HEK293 (cell line): ENCODE measurements around the gene CDHR1.

Experiments used
- CTCF ChIA-PET: fragments of 350-600 bp; formaldehyde crosslinking; extraction: SDS; loops from one replicate; lab custom pipeline; 2021; ENCODE audit warnings: antibody characterized with exemption; lab: Yijun Ruan, JAX
- POLR2A ChIA-PET: fragments of 300-600 bp; formaldehyde crosslinking; extraction: SDS; loops from one replicate; lab custom pipeline; 2020; ENCODE audit warnings: antibody characterized with exemption, inconsistent platforms; lab: Yijun Ruan, JAX
- H3K27ac ChIP-seq: fragments of 200-500 bp; sonication (Bioruptor generic); 2 replicates; pipeline ENCODE4 v1.5.1; 2014; ENCODE audit warnings: low read depth, low read length, control low read depth, inconsistent platforms; ENCODE audit errors: extremely low read depth
- H3K36me3 ChIP-seq, 2 experiments: fragments of 200-500 bp in 1 of 2; sonication (Bioruptor generic) in 1 of 2; 1 replicate in 1 of 2; 2 replicates in 1 of 2; pipeline ENCODE4 v1.5.1; 2014 to 2017; ENCODE audit warnings: inconsistent platforms in 2 of 2, low read length in 2 of 2; ENCODE audit not compliant: control insufficient read depth in 2 of 2, insufficient read depth in 1 of 2
- H3K4me1 ChIP-seq: fragments of 200-500 bp; sonication (Bioruptor generic); 2 replicates; pipeline ENCODE4 v1.5.1; 2014; ENCODE audit warnings: mild to moderate bottlenecking, low read length, inconsistent platforms; ENCODE audit not compliant: control insufficient read depth, insufficient read depth
- H3K4me3 ChIP-seq: 2 replicates; pipeline ENCODE4 v1.5.1; 2011; ENCODE audit warnings: low read depth, mild to moderate bottlenecking, control low read depth, low read length, moderate library complexity
- H3K9me3 ChIP-seq: fragments of 200-500 bp; sonication (Bioruptor generic); 2 replicates; pipeline ENCODE4 v1.5.1; 2014; ENCODE audit warnings: low read depth, low read length, inconsistent platforms; ENCODE audit not compliant: control insufficient read depth, insufficient read depth
- EGR2 ChIP-seq: fragments of 450-650 bp; formaldehyde crosslinking; IDR thresholded peaks from 2 replicates; pipeline ENCODE4 v1.5.1; 2016; ENCODE audit warnings: low read depth, missing biosample characterization, missing genetic modification characterization
- HOXA7 ChIP-seq: sonication (generic); formaldehyde crosslinking; IDR thresholded peaks from 2 replicates; pipeline ENCODE4 v1.8.1; 2022; ENCODE audit warnings: missing genetic modification reagents, borderline replicate concordance
- HOXD13 ChIP-seq: sonication (generic); formaldehyde crosslinking; IDR thresholded peaks from 2 replicates; pipeline ENCODE4 v1.8.0; 2022; ENCODE audit warnings: missing genetic modification reagents, borderline replicate concordance
- KLF7 ChIP-seq: fragments of 450-650 bp; formaldehyde crosslinking; IDR thresholded peaks from 2 replicates; pipeline ENCODE4 v1.5.1; 2016; ENCODE audit warnings: missing biosample characterization, missing genetic modification characterization, borderline replicate concordance
- ZBTB20 ChIP-seq: fragments of 450-650 bp; formaldehyde crosslinking; IDR thresholded peaks from 2 replicates; pipeline ENCODE4 v1.5.1; 2016; ENCODE audit warnings: missing biosample characterization, missing genetic modification characterization
- ZFHX2 ChIP-seq: fragments of 450-650 bp; formaldehyde crosslinking; conservative IDR thresholded peaks from 2 replicates; pipeline ENCODE4 v1.5.1; 2016; ENCODE audit warnings: missing biosample characterization, missing genetic modification characterization
- ZFP69B ChIP-seq: fragments of 450-650 bp; formaldehyde crosslinking; IDR thresholded peaks from 2 replicates; pipeline ENCODE4 v1.5.1; 2016; ENCODE audit warnings: missing biosample characterization, missing genetic modification characterization
- ZNF133 ChIP-seq: fragments of 450-650 bp; formaldehyde crosslinking; IDR thresholded peaks from 2 replicates; pipeline ENCODE4 v1.5.1; 2016; ENCODE audit warnings: missing biosample characterization, missing genetic modification characterization
- ZNF16 ChIP-seq: fragments of 450-650 bp; formaldehyde crosslinking; IDR thresholded peaks from 2 replicates; pipeline ENCODE4 v1.5.1; 2016; ENCODE audit warnings: low read depth, missing biosample characterization, missing genetic modification characterization
- ZNF366 ChIP-seq: fragments of 450-650 bp; formaldehyde crosslinking; conservative IDR thresholded peaks from 2 replicates; pipeline ENCODE4 v1.5.1; 2016; ENCODE audit warnings: missing biosample characterization, missing genetic modification characterization
- ZNF530 ChIP-seq: fragments of 450-650 bp; formaldehyde crosslinking; IDR thresholded peaks from 2 replicates; pipeline ENCODE4 v1.5.1; 2016; ENCODE audit warnings: low read depth, missing biosample characterization, missing genetic modification characterization
- ZNF558 ChIP-seq: fragments of 450-650 bp; formaldehyde crosslinking; IDR thresholded peaks from 2 replicates; pipeline ENCODE4 v1.5.1; 2016; ENCODE audit warnings: missing biosample characterization, missing genetic modification characterization
- ZNF560 ChIP-seq: fragments of 450-650 bp; formaldehyde crosslinking; IDR thresholded peaks from 2 replicates; pipeline ENCODE4 v1.5.1; 2017; ENCODE audit warnings: missing biosample characterization, missing genetic modification characterization, borderline replicate concordance
- ZNF664 ChIP-seq: fragments of 450-650 bp; formaldehyde crosslinking; IDR thresholded peaks from 2 replicates; pipeline ENCODE4 v1.5.1; 2016; ENCODE audit warnings: missing biosample characterization, missing genetic modification characterization
- TF ChIP-seq, protein P1 (sequence below): fragments of 450-650 bp; formaldehyde crosslinking; IDR thresholded peaks from 2 replicates; pipeline ENCODE4 v1.5.1; 2017; ENCODE audit warnings: missing biosample characterization, missing genetic modification characterization
- TF ChIP-seq, protein P2 (sequence below): fragments of 450-650 bp; formaldehyde crosslinking; IDR thresholded peaks from 2 replicates; pipeline ENCODE4 v1.5.1; 2016; ENCODE audit warnings: missing biosample characterization, missing genetic modification characterization
- TF ChIP-seq, protein P3 (sequence below): fragments of 450-650 bp; formaldehyde crosslinking; IDR thresholded peaks from 2 replicates; pipeline ENCODE4 v1.5.1; 2016; ENCODE audit warnings: missing biosample characterization, missing genetic modification characterization
- TF ChIP-seq, protein P4 (sequence below): fragments of 450-650 bp; formaldehyde crosslinking; IDR thresholded peaks from 2 replicates; pipeline ENCODE4 v1.5.1; 2016; ENCODE audit warnings: missing biosample characterization, missing genetic modification characterization, borderline replicate concordance
- TF ChIP-seq, protein P5 (sequence below): fragments of 450-650 bp; formaldehyde crosslinking; IDR thresholded peaks from 2 replicates; pipeline ENCODE4 v1.5.1; 2016; ENCODE audit warnings: missing biosample characterization, missing genetic modification characterization
- TF ChIP-seq, protein P6 (sequence below): fragments of 450-650 bp; formaldehyde crosslinking; IDR thresholded peaks from 2 replicates; pipeline ENCODE4 v1.5.1; 2017; ENCODE audit warnings: missing biosample characterization, mild to moderate bottlenecking, missing genetic modification characterization, moderate library complexity

CDHR1 gene

DNA sequence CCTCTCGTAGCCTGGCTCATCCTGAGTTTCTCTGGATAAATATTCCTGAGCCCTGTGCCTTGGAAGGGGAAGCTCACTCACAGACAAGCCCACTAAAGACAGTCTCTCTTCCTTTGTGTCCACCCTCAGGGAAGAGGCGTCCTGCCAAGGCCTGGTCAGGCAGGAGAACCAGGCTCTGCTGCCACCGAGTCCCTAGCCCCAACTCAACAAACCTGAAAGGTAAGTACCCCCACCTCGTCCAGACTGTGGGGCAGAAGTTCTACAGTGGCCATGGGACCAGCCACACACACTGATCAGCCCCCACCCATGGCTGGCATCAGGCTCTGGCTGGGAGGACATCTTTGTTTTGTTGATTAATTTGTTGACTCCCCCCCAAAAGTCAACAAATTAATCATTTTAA, 18.0 kb upstream of the CDHR1 start (continued):
- TF ChIP-seq, protein P1, sequence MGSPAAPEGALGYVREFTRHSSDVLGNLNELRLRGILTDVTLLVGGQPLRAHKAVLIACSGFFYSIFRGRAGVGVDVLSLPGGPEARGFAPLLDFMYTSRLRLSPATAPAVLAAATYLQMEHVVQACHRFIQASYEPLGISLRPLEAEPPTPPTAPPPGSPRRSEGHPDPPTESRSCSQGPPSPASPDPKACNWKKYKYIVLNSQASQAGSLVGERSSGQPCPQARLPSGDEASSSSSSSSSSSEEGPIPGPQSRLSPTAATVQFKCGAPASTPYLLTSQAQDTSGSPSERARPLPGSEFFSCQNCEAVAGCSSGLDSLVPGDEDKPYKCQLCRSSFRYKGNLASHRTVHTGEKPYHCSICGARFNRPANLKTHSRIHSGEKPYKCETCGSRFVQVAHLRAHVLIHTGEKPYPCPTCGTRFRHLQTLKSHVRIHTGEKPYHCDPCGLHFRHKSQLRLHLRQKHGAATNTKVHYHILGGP (tag by site-specific recombination): no peak
- no peak for TF ChIP-seq HOXD13 (CRISPR knock-in tag)
- no peak for TF ChIP-seq ZNF366 (tag by site-specific recombination)
- TF ChIP-seq HOXA7 (CRISPR knock-in tag): no peak
- no peak for TF ChIP-seq ZBTB20
- TF ChIP-seq ZNF664: no peak
- no peak for TF ChIP-seq ZNF558 (tag by site-specific recombination)

DNA sequence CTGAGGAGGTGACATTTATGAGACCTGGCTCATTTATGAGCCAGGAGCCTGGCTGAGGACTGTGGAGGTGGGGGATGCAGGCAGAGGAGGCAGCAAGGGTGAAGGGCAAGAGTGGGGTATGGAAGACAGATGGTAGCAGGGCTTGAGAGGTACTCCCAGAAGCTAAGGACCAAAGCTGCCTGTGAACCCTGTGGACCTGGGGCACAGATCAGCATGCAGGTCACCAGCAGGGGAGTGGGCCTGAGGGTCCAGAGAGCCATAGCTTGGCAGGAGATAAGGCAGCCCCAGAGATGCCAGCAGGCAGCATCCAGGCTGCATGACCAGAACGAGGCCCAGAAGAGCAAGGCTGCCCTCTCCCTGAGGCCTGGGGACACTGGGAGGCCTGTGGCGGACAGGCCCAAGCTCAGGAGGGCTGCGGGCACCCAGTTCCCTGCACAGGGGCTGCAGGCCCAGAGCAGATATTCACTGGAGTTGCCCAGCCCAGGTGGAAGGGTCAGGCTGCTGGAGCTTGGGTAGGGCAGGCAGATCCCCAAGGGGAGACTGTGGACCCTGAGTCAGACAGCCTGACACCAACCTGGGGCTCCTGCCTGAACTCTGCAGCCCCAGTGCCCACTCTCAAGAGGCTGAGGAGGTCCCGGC, 17.4 kb upstream of the CDHR1 start:
- Histone ChIP-seq H3K36me3 (no peaks in the 10 kb centered on the region), H3K4me3 (no peak overlapping the region), H3K4me1 (no peaks in the 10 kb centered on the region), H3K9me3 (no peaks in the 10 kb centered on the region), H3K27ac (no peak overlapping the region)
- POLR2A ChIA-PET: no interaction called here
- CTCF ChIA-PET: no interaction called here
- peak; percentile 44; the same call in 1 of the 2 replicates for TF ChIP-seq EGR2
- TF ChIP-seq ZNF560 (tag by site-specific recombination): no peak
- TF ChIP-seq ZNF664: no peak
- TF ChIP-seq, protein P2, sequence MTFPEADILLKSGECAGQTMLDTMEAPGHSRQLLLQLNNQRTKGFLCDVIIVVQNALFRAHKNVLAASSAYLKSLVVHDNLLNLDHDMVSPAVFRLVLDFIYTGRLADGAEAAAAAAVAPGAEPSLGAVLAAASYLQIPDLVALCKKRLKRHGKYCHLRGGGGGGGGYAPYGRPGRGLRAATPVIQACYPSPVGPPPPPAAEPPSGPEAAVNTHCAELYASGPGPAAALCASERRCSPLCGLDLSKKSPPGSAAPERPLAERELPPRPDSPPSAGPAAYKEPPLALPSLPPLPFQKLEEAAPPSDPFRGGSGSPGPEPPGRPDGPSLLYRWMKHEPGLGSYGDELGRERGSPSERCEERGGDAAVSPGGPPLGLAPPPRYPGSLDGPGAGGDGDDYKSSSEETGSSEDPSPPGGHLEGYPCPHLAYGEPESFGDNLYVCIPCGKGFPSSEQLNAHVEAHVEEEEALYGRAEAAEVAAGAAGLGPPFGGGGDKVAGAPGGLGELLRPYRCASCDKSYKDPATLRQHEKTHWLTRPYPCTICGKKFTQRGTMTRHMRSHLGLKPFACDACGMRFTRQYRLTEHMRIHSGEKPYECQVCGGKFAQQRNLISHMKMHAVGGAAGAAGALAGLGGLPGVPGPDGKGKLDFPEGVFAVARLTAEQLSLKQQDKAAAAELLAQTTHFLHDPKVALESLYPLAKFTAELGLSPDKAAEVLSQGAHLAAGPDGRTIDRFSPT (tag by site-specific recombination): no peak
- TF ChIP-seq ZFHX2 (tag by site-specific recombination): 0 out of 2 replicates have a peak, but pooled peaks have one; percentile 13

DNA sequence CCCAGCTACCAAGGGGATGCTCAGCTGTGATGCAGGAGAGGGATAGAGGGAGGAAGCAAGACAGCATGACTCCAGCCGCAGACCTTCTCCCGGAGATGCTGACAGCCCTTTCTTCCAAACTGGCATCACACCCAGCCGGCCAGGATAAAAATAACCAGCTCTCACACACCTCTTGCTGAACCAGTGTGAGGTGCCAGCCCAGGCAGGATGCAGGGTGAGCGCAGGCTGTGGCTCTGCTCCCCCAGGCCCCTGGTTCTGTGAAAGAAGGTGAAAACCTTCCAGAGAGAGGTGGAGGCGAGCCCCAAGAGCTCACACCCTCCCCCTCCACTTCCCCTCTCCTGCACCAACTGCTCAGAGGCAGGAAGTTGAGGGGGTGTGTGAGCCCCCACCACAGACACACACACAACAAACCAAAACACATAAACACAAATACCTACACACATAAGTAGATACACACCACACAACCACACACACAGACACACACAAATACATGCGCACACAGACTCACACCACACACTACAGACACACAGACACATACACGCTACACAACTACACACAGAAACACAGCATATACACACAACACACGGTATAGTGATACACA, 16.7 kb upstream of the CDHR1 start:
- TF ChIP-seq, protein P3, sequence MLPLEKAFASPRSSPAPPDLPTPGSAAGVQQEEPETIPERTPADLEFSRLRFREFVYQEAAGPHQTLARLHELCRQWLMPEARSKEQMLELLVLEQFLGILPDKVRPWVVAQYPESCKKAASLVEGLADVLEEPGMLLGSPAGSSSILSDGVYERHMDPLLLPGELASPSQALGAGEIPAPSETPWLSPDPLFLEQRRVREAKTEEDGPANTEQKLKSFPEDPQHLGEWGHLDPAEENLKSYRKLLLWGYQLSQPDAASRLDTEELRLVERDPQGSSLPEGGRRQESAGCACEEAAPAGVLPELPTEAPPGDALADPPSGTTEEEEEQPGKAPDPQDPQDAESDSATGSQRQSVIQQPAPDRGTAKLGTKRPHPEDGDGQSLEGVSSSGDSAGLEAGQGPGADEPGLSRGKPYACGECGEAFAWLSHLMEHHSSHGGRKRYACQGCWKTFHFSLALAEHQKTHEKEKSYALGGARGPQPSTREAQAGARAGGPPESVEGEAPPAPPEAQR (tag by site-specific recombination): no peak
- 0 out of 2 replicates have a peak, but pooled peaks have one; percentile 14 for TF ChIP-seq EGR2
- ChIA-PET CTCF (no interaction called here), POLR2A (no interaction called here)
- Histone ChIP-seq H3K9me3 (no peaks in the 10 kb centered on the region), H3K36me3 (no peaks in the 10 kb centered on the region), H3K27ac (no peak overlapping the region), H3K4me3 (no peak overlapping the region), H3K4me1 (no peaks in the 10 kb centered on the region)

DNA sequence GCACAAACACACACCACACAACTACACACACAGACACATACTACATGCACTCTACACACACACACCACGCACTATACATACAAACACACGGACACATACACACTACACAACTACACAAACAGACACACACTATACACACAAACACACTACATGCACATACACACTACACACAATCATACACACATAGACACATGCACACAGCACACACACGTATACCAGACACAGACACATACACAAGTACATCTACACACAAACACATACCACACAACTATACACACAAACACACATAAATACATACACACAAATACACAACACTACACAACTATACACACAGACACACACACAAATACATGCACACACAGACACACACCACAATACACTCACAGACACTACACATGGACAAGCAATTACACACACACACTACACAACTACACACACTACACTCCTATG, 16.2 kb upstream of the CDHR1 start:
- Histone ChIP-seq H3K27ac (no peak overlapping the region), H3K4me1 (no peaks in the 10 kb centered on the region), H3K4me3 (no peak overlapping the region), H3K36me3 (no peaks in the 10 kb centered on the region), H3K9me3 (no peaks in the 10 kb centered on the region)
- ChIA-PET POLR2A (no interaction called here), CTCF (no interaction called here)
- TF ChIP-seq, protein P4, sequence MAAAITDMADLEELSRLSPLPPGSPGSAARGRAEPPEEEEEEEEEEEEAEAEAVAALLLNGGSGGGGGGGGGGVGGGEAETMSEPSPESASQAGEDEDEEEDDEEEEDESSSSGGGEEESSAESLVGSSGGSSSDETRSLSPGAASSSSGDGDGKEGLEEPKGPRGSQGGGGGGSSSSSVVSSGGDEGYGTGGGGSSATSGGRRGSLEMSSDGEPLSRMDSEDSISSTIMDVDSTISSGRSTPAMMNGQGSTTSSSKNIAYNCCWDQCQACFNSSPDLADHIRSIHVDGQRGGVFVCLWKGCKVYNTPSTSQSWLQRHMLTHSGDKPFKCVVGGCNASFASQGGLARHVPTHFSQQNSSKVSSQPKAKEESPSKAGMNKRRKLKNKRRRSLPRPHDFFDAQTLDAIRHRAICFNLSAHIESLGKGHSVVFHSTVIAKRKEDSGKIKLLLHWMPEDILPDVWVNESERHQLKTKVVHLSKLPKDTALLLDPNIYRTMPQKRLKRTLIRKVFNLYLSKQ (tag by site-specific recombination): no peak
- no peak for TF ChIP-seq ZFP69B
- no peak for TF ChIP-seq ZNF16 (tag by site-specific recombination)
- TF ChIP-seq ZNF530 (tag by site-specific recombination): no peak
- no peak for TF ChIP-seq ZNF558 (tag by site-specific recombination)
- TF ChIP-seq KLF7: no peak
- TF ChIP-seq, protein P5, sequence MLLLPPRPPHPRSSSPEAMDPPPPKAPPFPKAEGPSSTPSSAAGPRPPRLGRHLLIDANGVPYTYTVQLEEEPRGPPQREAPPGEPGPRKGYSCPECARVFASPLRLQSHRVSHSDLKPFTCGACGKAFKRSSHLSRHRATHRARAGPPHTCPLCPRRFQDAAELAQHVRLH (tag by site-specific recombination): no peak
- TF ChIP-seq ZNF133 (tag by site-specific recombination): no peak
- TF ChIP-seq, protein P6, sequence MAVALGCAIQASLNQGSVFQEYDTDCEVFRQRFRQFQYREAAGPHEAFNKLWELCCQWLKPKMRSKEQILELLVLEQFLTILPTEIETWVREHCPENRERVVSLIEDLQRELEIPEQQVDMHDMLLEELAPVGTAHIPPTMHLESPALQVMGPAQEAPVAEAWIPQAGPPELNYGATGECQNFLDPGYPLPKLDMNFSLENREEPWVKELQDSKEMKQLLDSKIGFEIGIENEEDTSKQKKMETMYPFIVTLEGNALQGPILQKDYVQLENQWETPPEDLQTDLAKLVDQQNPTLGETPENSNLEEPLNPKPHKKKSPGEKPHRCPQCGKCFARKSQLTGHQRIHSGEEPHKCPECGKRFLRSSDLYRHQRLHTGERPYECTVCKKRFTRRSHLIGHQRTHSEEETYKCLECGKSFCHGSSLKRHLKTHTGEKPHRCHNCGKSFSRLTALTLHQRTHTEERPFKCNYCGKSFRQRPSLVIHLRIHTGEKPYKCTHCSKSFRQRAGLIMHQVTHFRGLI (tag by site-specific recombination): no peak
